ENCODE measurements around the gene EFEMP2. TPM values are rescaled to one million over a fixed set of nuclear protein-coding genes. Genes with fewer than 3 reads are reported as not detected.

Gene EFEMP2
- total and polyA plus RNA-seq, 2 donors (not counting 3 experiments of a cell fraction or from before 2014, with no cell fraction given), result 81.7 to 207 TPM

- DNase-seq (ENCODE audit: low read depth, low spot score), result no peak
- intact Hi-C loops (cut with micrococcal nuclease), result loop anchor here (5.0 kb wide), 1 partner anchor 45 kb away; no protein-coding TSS in a partner anchor
- Histone ChIP-seq H3K9ac (replicated peaks; ENCODE audit: extremely low read depth, insufficient read depth, low read length) (peak overlapping the region; percentile 61), H3K9me1 (replicated peaks; ENCODE audit: control insufficient read depth, extremely low read depth, insufficient read depth, low read length) (no peaks in the 10 kb centered on the region), H3K4me1 (ENCODE audit: control insufficient read depth, extremely low read depth, insufficient read depth, low read length) (peaks cover 32% of the 10 kb centered on the region), H3K4me3 (replicated peaks in 1 of 3; ENCODE audit: insufficient read depth in 1 of 3, low read depth in 1 of 3, low read length in 3 of 3) (peak overlapping the region in 2 of 3 experiments; percentile 64 to 66), H3K36me3 (ENCODE audit: control insufficient read depth in 2 of 2, extremely low read depth in 1 of 2, insufficient read depth in 2 of 2, low read length in 2 of 2) (peaks cover 4 to 29% of the 10 kb centered on the region in 2 experiments), H3K79me2 (ENCODE audit: control insufficient read depth, insufficient read depth, low read length) (peaks cover 25% of the 10 kb centered on the region), H4K20me1 (replicated peaks; ENCODE audit: control insufficient read depth, extremely low read depth, insufficient read depth, low read length) (no peaks in the 10 kb centered on the region), H3K27ac (ENCODE audit: insufficient read depth, low read depth, low read length) (peak overlapping the region; percentile 37), H3K27me3 (ENCODE audit: control insufficient read depth in 2 of 2, insufficient read depth in 2 of 2, low read length in 2 of 2) (no peaks in the 10 kb centered on the region), H3K9me3 (replicated peaks; ENCODE audit: control insufficient read depth, insufficient read depth, low read length) (no peaks in the 10 kb centered on the region), H3K4me2 (ENCODE audit: insufficient read depth, low read length) (peak overlapping the region; percentile 62), H2AFZ (ENCODE audit: low read depth, low read length) (no peak overlapping the region)
- TF ChIP-seq POLR2A (IDR thresholded peaks at IDR 0.05; ENCODE audit: low read depth, low read length) (no peak), CTCF (IDR thresholded peaks at IDR 0.05; ENCODE audit: extremely low read depth in 1 of 2, insufficient read depth in 1 of 2, low read depth in 1 of 2, low read length in 2 of 2) (no peak), JUN (IDR thresholded peaks at IDR 0.05; ENCODE audit: borderline replicate concordance, insufficient read depth, insufficient read length, low read depth) (no peak), MAX (IDR thresholded peaks at IDR 0.05; ENCODE audit: insufficient read depth, insufficient read length) (no peak)
- ChIA-PET POLR2A (interaction anchor here (0.6 to 6.7 kb wide), 4 partner anchors 18 to 164 kb away, joined by 3 to 67 read pairs (median 16); partner anchors contain the start of genes CFL1 and MUS81), CTCF (interaction anchor here (1.2 to 6.7 kb wide), 9 partner anchors 10 to 261 kb away, joined by 4 to 75 read pairs (median 8); partner anchors contain the start of genes AP5B1 and CFL1)
- dilution Hi-C loops (cut with MboI; ENCODE audit: extremely low pct_ligation_motif_present, low sequenced_read_pairs), result no loop called here
- no TSS peak for BruUV-seq (replicated peaks)
- no peak for FAIRE-seq
These were observed 14.5 kb upstream of the EFEMP2 start for GRCh38 chr11:65886826-65887722.
